Tibial nerve (tissue), 4 donors: ENCODE results near the gene UBE2L3. TPM values are rescaled to one million over a fixed set of nuclear protein-coding genes. Genes with fewer than 3 reads are reported as not detected.
"Not testable (repeated sequence)": the region's sequence is repeated elsewhere in the genome, so short reads cannot be mapped to it uniquely, and the experiment has no call there.

Source experiments
- DNase-seq, 2 donors: peaks; one replicate each; pipeline ENCODE4 v3.0.0-alpha.2; 2019; ENCODE audit warnings: low spot score in 2 of 2
- H3K27ac ChIP-seq, 4 donors: fragments of 200-600 bp; sonication (generic) in 3 of 4; one replicate each; pipeline ENCODE4 v1.5.1; 2017 to 2019; ENCODE audit warnings: mild to moderate bottlenecking in 1 of 4
- H3K27me3 ChIP-seq, 2 donors: fragments of 200-600 bp; sonication (generic) in 1 of 2; one replicate each; pipeline versions ENCODE4 v1.5.1 to v1.6.0; 2017 to 2019
- H3K36me3 ChIP-seq, 3 donors: fragments of 200-600 bp; sonication (generic); one replicate each; pipeline ENCODE4 v1.5.1; 2018 to 2019
- H3K4me1 ChIP-seq, 4 donors: fragments of 200-600 bp; sonication (generic) in 3 of 4; one replicate each; pipeline ENCODE4 v1.5.1; 2017 to 2019
- H3K4me3 ChIP-seq, 4 donors: fragments of 200-600 bp; sonication (generic) in 3 of 4; one replicate each; pipeline ENCODE4 v1.5.1; 2017 to 2019; ENCODE audit warnings: mild to moderate bottlenecking in 1 of 4, moderate library complexity in 1 of 4
- H3K9me3 ChIP-seq, 4 donors: fragments of 200-600 bp; sonication (generic) in 3 of 4; one replicate each; pipeline ENCODE4 v1.5.1; 2017 to 2019
- EP300 ChIP-seq, 2 donors: sonication (generic); formaldehyde crosslinking; IDR thresholded peaks; one replicate each; pipeline ENCODE4 v1.6.1; 2017; ENCODE audit warnings: antibody characterized with exemption in 2 of 2, mild to moderate bottlenecking in 1 of 2
- POLR2A ChIP-seq, 2 donors: fragments of 450-650 bp; IDR thresholded peaks; one replicate each; pipeline ENCODE4 v1.6.1; 2017; ENCODE audit warnings: antibody characterized with exemption in 2 of 2, mild to moderate bottlenecking in 2 of 2, moderate library complexity in 2 of 2
- WGBS, 2 donors: methylation state at CpG; one replicate each; pipeline ENCODE4 v1.1.5; 2018; 5-methylcytosine and 5-hydroxymethylcytosine counted together
- total RNA-seq, 4 donors: library from RNA; depleted of rRNA; stranded (reverse); fragments of >200 nt; gene quantifications; one replicate each; pipeline ENCODE4 v1.1.0, GENCODE V29; 2016
- TF ChIP-seq, protein P1 (sequence below), 5 experiments: fragments of 200-600 bp in 3 of 5; fragments of 450-650 bp in 2 of 5; sonication (generic) in 3 of 5; IDR thresholded peaks; one replicate each; pipeline ENCODE4 v1.5.1; 2016 to 2019; ENCODE audit warnings: antibody characterized with exemption in 5 of 5, mild to moderate bottlenecking in 3 of 5, moderate library complexity in 2 of 5

UBE2L3 gene
- total RNA-seq, 4 donors from 2014 or later = 32.0 to 45.0 (median 37.8) TPM

GRCh38 chr22:21579474-21579851, 11.9 kb downstream of the UBE2L3 start:
- 38 to 43% methylated on average over 6 of the region's 6 CpGs for WGBS, 2 donors
- Histone ChIP-seq H3K4me3 (no peak overlapping the region), H3K27ac (no peak overlapping the region), H3K36me3 (no peaks in the 10 kb centered on the region), H3K27me3 (no peaks in the 10 kb centered on the region), H3K9me3 (no peaks in the 10 kb centered on the region), H3K4me1 (peaks cover 0 to 63% (median 26%) of the 10 kb centered on the region in 4 donors)
- DNase-seq = no peak
- TF ChIP-seq EP300 (IDR thresholded peaks at IDR 0.05) = no peak

DNA sequence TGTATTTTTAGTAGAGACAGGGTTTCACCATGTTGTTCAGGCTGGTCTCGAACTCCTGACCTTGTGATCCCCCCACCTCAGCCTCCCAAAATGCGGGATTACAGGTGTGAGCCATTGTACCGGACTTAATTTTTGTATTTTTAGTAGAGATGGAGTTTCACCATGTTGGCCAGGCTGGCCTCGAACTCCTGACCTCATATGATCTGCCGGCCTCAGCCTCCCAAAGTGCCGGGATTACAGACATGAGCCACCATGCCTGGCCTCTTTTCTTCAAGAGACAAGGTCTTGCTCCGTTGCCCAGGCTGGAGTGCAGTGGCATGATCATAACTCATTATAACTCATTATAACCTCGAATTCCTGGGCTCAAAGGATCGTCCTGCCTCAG, 13.1 kb downstream of the UBE2L3 start:
- 89 to 93% methylated on average over 9 of the region's 9 CpGs for WGBS, 2 donors
- H3K4me3 ChIP-seq, H3K9me3 ChIP-seq, H3K27me3 ChIP-seq, H3K27ac ChIP-seq, H3K36me3 ChIP-seq, DNase-seq: not testable (repeated sequence)
- H3K4me1 ChIP-seq = peaks cover 0 to 64% (median 25%) of the 10 kb centered on the region in 4 donors

GRCh38 chr22:21581009-21581713, 13.6 kb downstream of the UBE2L3 start:
- not testable (repeated sequence) for H3K27me3 ChIP-seq, H3K36me3 ChIP-seq, DNase-seq, H3K9me3 ChIP-seq, H3K4me3 ChIP-seq, H3K27ac ChIP-seq
- WGBS, 2 donors = 92 to 93% methylated on average over 10 of the region's 10 CpGs
- peaks cover 0 to 70% (median 25%) of the 10 kb centered on the region in 4 donors for H3K4me1 ChIP-seq

GRCh38 chr22:21582801-21583740, 15.6 kb downstream of the UBE2L3 start:
- no peak for DNase-seq
- H3K27me3 ChIP-seq = no peaks in the 10 kb centered on the region
- H3K27ac ChIP-seq = no peak overlapping the region
- no peaks in the 10 kb centered on the region for H3K36me3 ChIP-seq
- 72 to 79% methylated on average over 10 of the region's 10 CpGs for WGBS, 2 donors
- no peaks in the 10 kb centered on the region for H3K9me3 ChIP-seq
- no peak for TF ChIP-seq EP300 (IDR thresholded peaks at IDR 0.05)
- TF ChIP-seq, protein P1, sequence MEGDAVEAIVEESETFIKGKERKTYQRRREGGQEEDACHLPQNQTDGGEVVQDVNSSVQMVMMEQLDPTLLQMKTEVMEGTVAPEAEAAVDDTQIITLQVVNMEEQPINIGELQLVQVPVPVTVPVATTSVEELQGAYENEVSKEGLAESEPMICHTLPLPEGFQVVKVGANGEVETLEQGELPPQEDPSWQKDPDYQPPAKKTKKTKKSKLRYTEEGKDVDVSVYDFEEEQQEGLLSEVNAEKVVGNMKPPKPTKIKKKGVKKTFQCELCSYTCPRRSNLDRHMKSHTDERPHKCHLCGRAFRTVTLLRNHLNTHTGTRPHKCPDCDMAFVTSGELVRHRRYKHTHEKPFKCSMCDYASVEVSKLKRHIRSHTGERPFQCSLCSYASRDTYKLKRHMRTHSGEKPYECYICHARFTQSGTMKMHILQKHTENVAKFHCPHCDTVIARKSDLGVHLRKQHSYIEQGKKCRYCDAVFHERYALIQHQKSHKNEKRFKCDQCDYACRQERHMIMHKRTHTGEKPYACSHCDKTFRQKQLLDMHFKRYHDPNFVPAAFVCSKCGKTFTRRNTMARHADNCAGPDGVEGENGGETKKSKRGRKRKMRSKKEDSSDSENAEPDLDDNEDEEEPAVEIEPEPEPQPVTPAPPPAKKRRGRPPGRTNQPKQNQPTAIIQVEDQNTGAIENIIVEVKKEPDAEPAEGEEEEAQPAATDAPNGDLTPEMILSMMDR (IDR thresholded peaks at IDR 0.05) = no peak
- no peak for TF ChIP-seq POLR2A (IDR thresholded peaks at IDR 0.05)
- H3K4me3 ChIP-seq = no peak overlapping the region
- H3K4me1 ChIP-seq = peaks cover 0 to 71% (median 34%) of the 10 kb centered on the region in 4 donors

- Histone ChIP-seq H3K4me1 (peaks cover 0 to 71% (median 35%) of the 10 kb centered on the region in 4 donors), H3K27ac (no peak overlapping the region), H3K27me3 (no peaks in the 10 kb centered on the region), H3K36me3 (no peaks in the 10 kb centered on the region), H3K4me3 (no peak overlapping the region), H3K9me3 (no peaks in the 10 kb centered on the region)
- TF ChIP-seq, protein P1 (IDR thresholded peaks at IDR 0.05) = no peak
- TF ChIP-seq EP300 (IDR thresholded peaks at IDR 0.05) (no peak), POLR2A (IDR thresholded peaks at IDR 0.05) (no peak)
- 74 to 86% methylated on average over 2 of the region's 2 CpGs for WGBS, 2 donors
- DNase-seq = no peak
Measured at GRCh38 chr22:21585389-21585788, 17.9 kb downstream of the UBE2L3 start.

GRCh38 chr22:21587803-21588611, 20.5 kb downstream of the UBE2L3 start:
- Histone ChIP-seq H3K27ac (no peak overlapping the region), H3K27me3 (no peaks in the 10 kb centered on the region), H3K4me3 (no peak overlapping the region), H3K9me3 (no peaks in the 10 kb centered on the region), H3K4me1 (peaks cover 0 to 70% (median 29%) of the 10 kb centered on the region in 4 donors), H3K36me3 (peaks cover 0 to 7% (median 0%) of the 10 kb centered on the region in 3 donors)
- TF ChIP-seq, protein P1 (IDR thresholded peaks at IDR 0.05) = no peak
- no peak for TF ChIP-seq EP300 (IDR thresholded peaks at IDR 0.05)
- no peak for TF ChIP-seq POLR2A (IDR thresholded peaks at IDR 0.05)
- 50 to 72% methylated on average over 4 of the region's 4 CpGs for WGBS, 2 donors
- no peak for DNase-seq
